Thyroid gland (tissue), 4 donors: Measurements from ENCODE around the gene TRIP12.

Experiments
- POLR2A ChIP-seq, 2 donors: fragments of 450-650 bp; IDR thresholded peaks; one replicate each; pipeline ENCODE4 v1.6.1; 2017; ENCODE audit warnings: antibody characterized with exemption in 2 of 2, mild to moderate bottlenecking in 2 of 2, moderate library complexity in 1 of 2
- TF ChIP-seq, protein P1 (sequence below), 6 experiments: fragments of 200-600 bp in 3 of 6; fragments of 450-650 bp in 3 of 6; sonication (generic) in 3 of 6; IDR thresholded peaks; one replicate each; pipeline ENCODE4 v1.5.1; 2016 to 2019; ENCODE audit warnings: antibody characterized with exemption in 6 of 6, mild to moderate bottlenecking in 2 of 6, inconsistent platforms in 1 of 6, moderate library complexity in 1 of 6

GRCh38 chr2:229784791-229785190 is 137.0 kb downstream of the TRIP12 start:
- TF ChIP-seq, protein P1, sequence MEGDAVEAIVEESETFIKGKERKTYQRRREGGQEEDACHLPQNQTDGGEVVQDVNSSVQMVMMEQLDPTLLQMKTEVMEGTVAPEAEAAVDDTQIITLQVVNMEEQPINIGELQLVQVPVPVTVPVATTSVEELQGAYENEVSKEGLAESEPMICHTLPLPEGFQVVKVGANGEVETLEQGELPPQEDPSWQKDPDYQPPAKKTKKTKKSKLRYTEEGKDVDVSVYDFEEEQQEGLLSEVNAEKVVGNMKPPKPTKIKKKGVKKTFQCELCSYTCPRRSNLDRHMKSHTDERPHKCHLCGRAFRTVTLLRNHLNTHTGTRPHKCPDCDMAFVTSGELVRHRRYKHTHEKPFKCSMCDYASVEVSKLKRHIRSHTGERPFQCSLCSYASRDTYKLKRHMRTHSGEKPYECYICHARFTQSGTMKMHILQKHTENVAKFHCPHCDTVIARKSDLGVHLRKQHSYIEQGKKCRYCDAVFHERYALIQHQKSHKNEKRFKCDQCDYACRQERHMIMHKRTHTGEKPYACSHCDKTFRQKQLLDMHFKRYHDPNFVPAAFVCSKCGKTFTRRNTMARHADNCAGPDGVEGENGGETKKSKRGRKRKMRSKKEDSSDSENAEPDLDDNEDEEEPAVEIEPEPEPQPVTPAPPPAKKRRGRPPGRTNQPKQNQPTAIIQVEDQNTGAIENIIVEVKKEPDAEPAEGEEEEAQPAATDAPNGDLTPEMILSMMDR (IDR thresholded peaks at IDR 0.05) = no peak
- TF ChIP-seq POLR2A (IDR thresholded peaks at IDR 0.05) = no peak
